Measurements from ENCODE around the gene LARGE1. TPM values are rescaled to one million over a fixed set of nuclear protein-coding genes. Genes with fewer than 3 reads are reported as not detected.

The LARGE1 gene
- total and polyA plus RNA-seq, 2 of the 13 experiments (the other 11 are each of a cell fraction or from before 2014, with no cell fraction given), result 8.4 to 11.0 TPM

DNA sequence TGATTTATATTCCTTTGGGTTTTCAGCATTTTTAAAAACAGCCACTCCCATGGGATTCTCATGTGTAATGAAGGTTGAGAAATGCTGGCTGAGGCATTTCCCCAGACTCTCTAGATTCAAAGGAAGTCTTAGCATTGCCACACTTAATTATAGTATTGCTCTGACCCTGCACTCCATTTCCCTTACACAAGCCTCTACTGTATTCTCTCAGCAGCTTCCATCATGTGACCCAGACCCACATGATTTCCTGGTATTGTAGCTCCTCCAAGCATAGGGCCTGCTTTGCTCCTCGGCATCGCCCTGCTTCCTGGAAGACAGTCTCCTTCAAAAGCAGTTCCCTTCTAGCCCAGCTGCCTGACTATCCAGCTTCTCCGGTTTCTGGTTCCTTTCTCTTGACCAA is 261.5 kb downstream of the LARGE1 start:
- no peak overlapping the region for H3K4me2 ChIP-seq (ENCODE audit: low read depth, low read length)
- intact Hi-C loops (cut with micrococcal nuclease; ENCODE audit: unreplicated experiment), result no loop called here
- H2AFZ ChIP-seq (ENCODE audit: low read length), result no peak overlapping the region
- no peaks in the 10 kb centered on the region for H3K79me2 ChIP-seq (ENCODE audit: insufficient read depth, low read length)
- H3K27me3 ChIP-seq (ENCODE audit: control insufficient read depth in 1 of 2, insufficient read depth in 2 of 2, low read length in 2 of 2), result no peaks in the 10 kb centered on the region
- no peaks in the 10 kb centered on the region for H3K9me3 ChIP-seq (ENCODE audit: low read length)
- in situ Hi-C loops (cut with HindIII; ENCODE audit: extremely low pct_ligation_motif_present, low pct_unique_long_range_greater_than_20kb), result no loop called here
- H3K4me1 ChIP-seq (ENCODE audit: insufficient read depth, low read length), result peaks cover 9% of the 10 kb centered on the region
- FAIRE-seq (no peak), DNase-seq (ENCODE audit: low spot score) (no peak), ATAC-seq (no peak)
- no peak overlapping the region for H3K9ac ChIP-seq (ENCODE audit: insufficient read depth, low read depth, low read length)
- no TSS peak for BruUV-seq (replicated peaks)
- ChIA-PET POLR2A (no interaction called here), CTCF (ENCODE audit: low intra/inter-chr PET ratio, low total read pairs) (no interaction called here)
- TF ChIP-seq ISL2 (CRISPR knock-in tag; IDR thresholded peaks at IDR 0.05) (no peak), ZNF446 (CRISPR knock-in tag; IDR thresholded peaks at IDR 0.05) (no peak), HIVEP1 (CRISPR knock-in tag; IDR thresholded peaks at IDR 0.05) (no peak), ZNF343 (CRISPR knock-in tag; IDR thresholded peaks at IDR 0.05) (no peak), PCBP1 (IDR thresholded peaks at IDR 0.05; ENCODE audit: borderline replicate concordance, low read depth, low read length) (no peak)
- H3K4me3 ChIP-seq (replicated peaks in 1 of 3; ENCODE audit: insufficient read depth in 1 of 3, low read depth in 2 of 3, low read length in 3 of 3), result no peak overlapping the region
- no peaks in the 10 kb centered on the region for H3K36me3 ChIP-seq (replicated peaks in 1 of 2; ENCODE audit: control insufficient read depth in 1 of 2, insufficient read depth in 2 of 2, low read length in 2 of 2)
- no peaks in the 10 kb centered on the region for H4K20me1 ChIP-seq (ENCODE audit: insufficient read depth, low read length)
- 96% methylated on average over 3 of the region's 3 CpGs for WGBS (ENCODE audit: low lambda C conversion rate)
- no peak overlapping the region for H3K27ac ChIP-seq (ENCODE audit: extremely low read length, insufficient read depth, low read length)

DNA sequence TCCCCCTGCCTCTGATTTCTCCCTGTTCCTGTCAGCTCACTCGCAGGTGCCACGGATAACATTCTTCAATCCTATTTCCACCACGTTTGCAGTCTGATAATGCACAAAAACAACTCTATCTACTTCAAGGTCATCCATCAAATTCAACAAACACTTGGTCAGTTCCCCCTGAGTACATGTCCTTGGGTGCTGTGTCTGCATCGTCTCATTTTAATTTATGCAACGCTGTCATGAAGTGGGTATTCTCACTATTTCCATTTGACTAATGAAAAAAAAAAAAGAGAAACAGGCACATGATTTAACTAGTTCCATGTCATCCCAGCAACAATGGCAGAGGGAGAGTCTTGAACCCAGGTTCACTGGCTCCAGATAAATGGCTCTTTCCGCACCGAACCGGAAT is 262.6 kb downstream of the LARGE1 start:
- Histone ChIP-seq H3K27me3 (ENCODE audit: control insufficient read depth in 1 of 2, insufficient read depth in 2 of 2, low read length in 2 of 2) (no peaks in the 10 kb centered on the region), H3K27ac (ENCODE audit: extremely low read length, insufficient read depth, low read length) (no peak overlapping the region), H3K4me2 (ENCODE audit: low read depth, low read length) (no peak overlapping the region), H3K79me2 (ENCODE audit: insufficient read depth, low read length) (no peaks in the 10 kb centered on the region), H3K9ac (ENCODE audit: insufficient read depth, low read depth, low read length) (no peak overlapping the region), H3K9me3 (ENCODE audit: low read length) (no peaks in the 10 kb centered on the region), H2AFZ (ENCODE audit: low read length) (no peak overlapping the region), H4K20me1 (ENCODE audit: insufficient read depth, low read length) (no peaks in the 10 kb centered on the region), H3K36me3 (replicated peaks in 1 of 2; ENCODE audit: control insufficient read depth in 1 of 2, insufficient read depth in 2 of 2, low read length in 2 of 2) (no peaks in the 10 kb centered on the region), H3K4me3 (replicated peaks in 1 of 3; ENCODE audit: insufficient read depth in 1 of 3, low read depth in 2 of 3, low read length in 3 of 3) (no peak overlapping the region), H3K4me1 (ENCODE audit: insufficient read depth, low read length) (peaks cover 20% of the 10 kb centered on the region)
- CTCF ChIA-PET (ENCODE audit: low intra/inter-chr PET ratio, low total read pairs), result no interaction called here
- POLR2A ChIA-PET, result no interaction called here
- FAIRE-seq (no peak), ATAC-seq (no peak), DNase-seq (ENCODE audit: low spot score) (no peak)
- no TSS peak for BruUV-seq (replicated peaks)
- WGBS (ENCODE audit: low lambda C conversion rate), result 83% methylated on average over 8 of the region's 8 CpGs
- in situ Hi-C loops (cut with HindIII; ENCODE audit: extremely low pct_ligation_motif_present, low pct_unique_long_range_greater_than_20kb), result no loop called here
- intact Hi-C loops (cut with micrococcal nuclease; ENCODE audit: unreplicated experiment), result no loop called here
- TF ChIP-seq ZNF749 (CRISPR knock-in tag; IDR thresholded peaks at IDR 0.05; ENCODE audit: borderline replicate concordance) (no peak), MTF2 (CRISPR knock-in tag; IDR thresholded peaks at IDR 0.05; ENCODE audit: borderline replicate concordance) (no peak), HCFC1 (IDR thresholded peaks at IDR 0.05; ENCODE audit: low read depth, low read length) (no peak), ZNF572 (CRISPR knock-in tag; IDR thresholded peaks at IDR 0.05) (no peak), ZNF841 (CRISPR knock-in tag; IDR thresholded peaks at IDR 0.05; ENCODE audit: borderline replicate concordance) (no peak)
- TF ChIP-seq, protein P1, sequence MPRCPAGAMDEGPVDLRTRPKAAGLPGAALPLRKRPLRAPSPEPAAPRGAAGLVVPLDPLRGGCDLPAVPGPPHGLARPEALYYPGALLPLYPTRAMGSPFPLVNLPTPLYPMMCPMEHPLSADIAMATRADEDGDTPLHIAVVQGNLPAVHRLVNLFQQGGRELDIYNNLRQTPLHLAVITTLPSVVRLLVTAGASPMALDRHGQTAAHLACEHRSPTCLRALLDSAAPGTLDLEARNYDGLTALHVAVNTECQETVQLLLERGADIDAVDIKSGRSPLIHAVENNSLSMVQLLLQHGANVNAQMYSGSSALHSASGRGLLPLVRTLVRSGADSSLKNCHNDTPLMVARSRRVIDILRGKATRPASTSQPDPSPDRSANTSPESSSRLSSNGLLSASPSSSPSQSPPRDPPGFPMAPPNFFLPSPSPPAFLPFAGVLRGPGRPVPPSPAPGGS (CRISPR knock-in tag; IDR thresholded peaks at IDR 0.05), result no peak
